Measurements from ENCODE around the gene LRRC55.
"Not testable (repeated sequence)": the region's sequence is repeated elsewhere in the genome, so short reads cannot be mapped to it uniquely, and the experiment has no call there.

The LRRC55 gene

DNA sequence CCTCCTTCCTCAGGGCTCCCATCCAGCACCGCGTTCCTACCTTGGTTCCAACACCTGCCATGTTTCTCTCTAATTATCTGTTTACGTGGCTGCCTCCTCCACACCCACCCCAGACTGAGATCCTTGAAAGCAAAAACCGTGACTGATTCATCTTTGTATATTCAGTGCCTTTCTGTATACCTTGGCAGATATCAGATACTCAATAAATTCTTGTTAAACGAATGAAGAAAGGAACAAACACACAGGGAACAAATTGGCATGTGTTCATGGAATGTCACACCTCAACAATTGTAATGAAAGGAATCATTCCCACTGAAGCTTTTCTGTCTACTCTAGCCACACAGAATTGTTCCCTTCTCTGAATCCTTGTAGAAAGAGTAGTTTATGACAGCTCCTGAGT, 20.4 kb upstream of the LRRC55 start:
- no peak for DNase-seq (ENCODE audit: low spot score)

DNA sequence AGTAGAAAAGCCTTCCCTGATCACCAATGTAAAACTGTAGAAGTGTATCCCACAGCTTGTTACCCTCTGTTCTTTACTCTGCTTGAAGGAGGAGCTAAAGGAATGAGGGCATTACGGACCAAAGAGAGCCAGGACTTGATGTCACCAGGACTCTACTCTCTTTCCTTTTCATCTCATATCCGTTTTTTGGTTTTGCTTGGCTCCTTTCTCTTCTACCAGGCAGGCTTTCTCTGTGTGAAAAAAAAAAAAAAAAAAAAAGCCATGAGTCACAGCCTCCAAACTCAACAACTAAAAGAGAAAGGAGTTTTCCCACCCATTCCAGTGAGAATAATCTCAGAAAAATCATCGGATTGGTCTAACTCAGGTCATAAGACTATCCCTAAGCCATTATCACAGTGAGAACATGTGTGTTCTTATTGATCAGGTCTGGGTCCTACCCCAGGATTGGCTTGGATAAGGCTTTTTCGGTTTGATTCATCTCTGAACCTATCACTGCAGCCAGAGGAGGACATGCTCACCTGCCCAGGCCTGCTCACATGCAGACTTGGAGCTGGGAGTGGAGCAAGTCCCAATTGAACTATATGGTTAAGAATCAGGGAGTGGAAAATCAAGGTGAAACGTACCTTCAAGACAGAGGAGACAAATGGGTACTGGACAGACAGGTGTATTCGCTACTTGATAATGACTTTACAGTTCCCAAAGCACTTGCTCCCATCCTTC, 19.4 kb upstream of the LRRC55 start:
- no peak for DNase-seq (ENCODE audit: low spot score)

GRCh38 chr11:57163160-57163868, 18.4 kb upstream of the LRRC55 start:
- DNase-seq (ENCODE audit: low spot score) = no peak

GRCh38 chr11:57164317-57164716, 17.4 kb upstream of the LRRC55 start:
- DNase-seq (ENCODE audit: low spot score) = no peak

DNA sequence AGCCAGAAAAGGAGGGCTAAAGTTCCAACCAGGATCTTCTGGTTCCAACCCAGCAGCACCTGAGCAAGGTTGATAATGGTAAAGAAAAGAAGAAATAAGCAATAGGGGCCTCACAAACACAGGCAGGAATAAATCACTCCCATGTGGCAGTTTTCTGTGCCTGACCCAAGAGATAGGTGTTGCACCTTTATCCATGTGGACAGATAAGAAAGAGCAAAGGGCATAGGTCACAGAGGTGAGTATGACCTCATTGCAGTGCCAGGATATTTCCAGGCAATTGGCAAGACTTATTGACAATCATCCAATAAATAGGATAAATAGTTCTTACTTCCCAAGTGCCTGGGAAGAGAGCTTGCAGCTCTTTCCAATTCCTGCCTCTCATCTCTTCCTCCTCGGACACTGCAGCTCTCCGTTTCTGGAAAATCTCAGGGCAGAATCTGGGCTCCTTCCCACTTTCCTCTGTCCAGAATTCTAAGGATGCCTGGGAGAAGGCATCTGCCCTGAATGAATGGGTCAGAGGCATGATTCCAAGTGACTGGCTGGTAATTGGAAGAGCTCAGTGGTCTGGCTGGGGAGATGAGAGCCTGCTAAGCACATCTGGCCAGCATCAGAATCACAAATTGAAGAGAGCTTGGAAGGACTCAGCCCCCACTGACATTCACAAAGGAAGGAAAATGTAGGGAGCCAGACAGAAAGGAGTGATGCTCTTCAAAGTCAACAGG, 14.5 kb upstream of the LRRC55 start:
- no peak for DNase-seq (ENCODE audit: low spot score)

DNA sequence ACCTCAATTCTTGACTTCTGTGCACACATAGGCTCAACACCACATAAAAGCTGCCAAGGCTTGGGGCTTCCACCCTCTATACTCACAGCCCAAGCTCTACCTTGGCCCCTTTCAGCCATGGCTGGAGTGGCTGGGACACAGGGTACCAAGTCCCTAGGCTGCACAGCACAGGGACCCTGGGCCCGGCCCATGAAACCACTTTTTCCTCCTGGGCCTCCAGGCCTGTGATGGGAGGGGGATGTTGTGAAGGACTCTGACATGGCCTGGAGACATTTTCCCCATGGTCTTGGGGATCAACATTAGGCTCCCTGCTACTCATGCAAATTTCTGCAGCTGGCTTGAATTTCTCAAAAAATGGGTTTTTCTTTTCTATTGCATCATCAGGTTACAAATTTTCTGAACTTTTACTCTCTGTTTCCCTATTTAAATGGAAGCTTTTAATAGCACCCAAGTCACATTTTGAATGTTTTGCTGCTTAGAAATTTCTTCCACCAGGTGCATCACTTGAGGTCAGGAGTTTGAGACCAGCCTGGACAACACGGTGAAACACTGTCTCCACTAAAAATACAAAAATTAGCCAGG, 11.9 kb upstream of the LRRC55 start:
- DNase-seq (ENCODE audit: low spot score) = not testable (repeated sequence)

- DNase-seq (ENCODE audit: low spot score) = no peak
Observed at GRCh38 chr11:57172031-57172430, 9.7 kb upstream of the LRRC55 start.

DNA sequence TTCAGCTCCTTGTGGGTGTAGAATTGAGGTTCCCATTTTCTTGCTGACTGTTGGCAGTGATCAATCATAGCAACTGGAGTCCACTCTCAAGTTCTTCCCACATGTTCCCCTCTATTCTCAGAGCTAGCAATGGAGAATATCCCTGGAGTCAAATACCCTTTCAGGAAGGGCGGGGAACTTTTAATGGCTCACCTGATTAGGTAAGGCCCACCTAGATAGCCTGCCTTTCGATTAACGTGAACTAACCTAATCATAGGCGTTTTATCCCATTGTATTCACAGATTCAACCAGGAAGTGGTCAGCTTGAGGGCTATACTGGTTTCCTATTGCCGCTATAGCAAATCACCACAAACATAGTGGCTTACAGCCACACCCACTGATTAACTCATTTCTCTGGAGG, 7.1 kb upstream of the LRRC55 start:
- no peak for DNase-seq (ENCODE audit: low spot score)

DNA sequence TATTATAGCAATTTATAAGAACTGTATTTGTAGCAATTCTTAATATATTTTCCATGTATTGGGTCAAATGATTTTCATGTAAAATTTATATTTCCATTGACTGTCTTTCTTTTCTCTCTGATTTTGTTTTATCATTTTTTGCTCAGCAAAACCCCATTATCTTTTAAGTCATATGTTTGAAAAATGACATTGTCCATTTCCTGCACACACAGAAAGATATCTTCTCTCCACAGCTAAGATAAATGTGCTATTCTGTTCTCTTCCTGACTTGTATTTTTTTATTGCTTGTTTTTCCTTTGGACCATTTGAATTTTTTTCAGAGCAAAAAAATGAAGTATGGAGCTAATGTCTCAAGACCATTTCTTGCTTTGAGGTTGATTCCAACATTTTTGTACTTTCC, 6.3 kb upstream of the LRRC55 start:
- no peak for DNase-seq (ENCODE audit: low spot score)

DNA sequence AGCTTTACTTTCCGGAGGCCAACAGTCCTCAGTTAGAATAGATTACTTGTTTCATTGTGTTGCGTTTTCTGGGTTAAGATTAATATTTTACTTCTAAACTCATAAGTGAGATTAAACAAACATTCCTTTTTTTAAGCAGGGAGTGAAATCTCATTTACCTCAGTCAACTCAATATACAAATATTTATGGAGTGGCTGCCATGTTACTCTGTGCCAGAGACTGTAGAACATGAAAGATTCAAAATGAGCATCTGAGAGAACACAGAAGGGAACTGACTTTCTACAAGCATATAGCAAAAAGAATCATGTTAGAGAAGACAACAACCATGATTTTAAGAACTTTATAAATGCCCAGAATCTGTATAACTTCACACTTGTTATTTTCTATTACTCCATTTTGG, 3.4 kb upstream of the LRRC55 start:
- DNase-seq (ENCODE audit: low spot score) = no peak

DNA sequence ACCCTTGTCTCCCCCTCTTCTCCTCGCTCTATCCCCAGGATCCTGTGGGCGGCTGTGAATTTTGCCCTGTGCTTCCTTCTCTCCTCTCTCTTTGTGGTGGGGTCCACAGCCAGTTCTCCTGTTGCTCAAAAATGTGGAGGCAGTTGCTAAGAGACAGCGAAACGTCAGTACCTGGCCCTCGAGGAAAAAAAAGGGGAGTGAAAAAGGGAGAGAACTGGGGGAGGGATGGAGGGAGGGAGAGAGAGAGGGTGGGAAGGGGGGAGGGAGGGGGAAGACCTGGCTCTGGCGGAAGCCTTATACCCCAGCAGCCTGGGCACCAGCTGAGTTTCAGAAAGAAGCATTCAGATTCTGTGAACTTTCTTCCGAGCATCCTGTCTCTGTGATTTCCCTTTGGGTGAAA, 2.1 kb upstream of the LRRC55 start:
- DNase-seq (ENCODE audit: low spot score) = no peak

DNA sequence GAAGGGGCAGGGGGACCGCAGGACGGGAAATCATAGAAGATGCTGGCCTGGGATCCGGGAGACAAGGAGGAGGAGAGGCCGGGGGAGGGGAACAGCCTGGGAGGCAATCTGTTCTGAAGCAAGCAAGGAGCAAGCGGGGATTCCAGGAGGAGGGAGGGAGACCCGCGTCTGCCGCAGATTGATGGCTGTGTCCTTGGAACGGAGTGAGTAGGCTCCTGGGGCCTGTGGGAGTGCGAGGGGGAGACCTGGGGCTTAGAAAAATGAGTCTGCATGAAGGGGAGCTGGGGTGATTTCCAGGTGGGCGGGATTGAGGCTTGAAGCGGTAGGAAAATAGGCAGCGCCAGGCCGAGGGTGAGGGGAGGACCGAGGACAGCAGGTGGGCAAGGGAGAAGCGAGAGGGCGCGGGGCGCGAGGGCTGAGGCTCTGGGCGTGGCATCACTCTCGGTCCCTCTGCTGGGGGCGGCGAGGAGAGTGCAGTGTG, 1.6 kb upstream of the LRRC55 start:
- no peak for DNase-seq (ENCODE audit: low spot score)

DNA sequence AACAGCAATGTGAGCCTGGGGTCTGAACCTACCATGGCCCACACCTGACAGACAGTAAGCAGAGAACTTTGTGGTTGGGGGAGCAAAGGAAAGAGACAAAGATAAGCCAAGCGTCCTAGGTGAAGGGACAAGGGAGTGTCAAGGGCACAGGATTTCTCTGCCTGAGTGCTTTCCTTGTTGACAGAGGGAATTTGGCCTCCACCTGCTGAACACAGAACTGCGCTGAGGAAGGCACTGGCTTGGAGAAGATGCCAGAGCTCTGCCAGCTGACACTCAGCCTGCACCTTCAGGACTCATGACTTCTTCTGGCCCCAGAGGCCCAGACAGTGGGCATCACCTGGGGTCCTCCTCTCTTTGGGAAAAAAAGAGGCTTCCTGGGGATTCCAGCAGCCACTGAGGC, 789 bp upstream of the LRRC55 start:
- no peak for DNase-seq (ENCODE audit: low spot score)

DNA sequence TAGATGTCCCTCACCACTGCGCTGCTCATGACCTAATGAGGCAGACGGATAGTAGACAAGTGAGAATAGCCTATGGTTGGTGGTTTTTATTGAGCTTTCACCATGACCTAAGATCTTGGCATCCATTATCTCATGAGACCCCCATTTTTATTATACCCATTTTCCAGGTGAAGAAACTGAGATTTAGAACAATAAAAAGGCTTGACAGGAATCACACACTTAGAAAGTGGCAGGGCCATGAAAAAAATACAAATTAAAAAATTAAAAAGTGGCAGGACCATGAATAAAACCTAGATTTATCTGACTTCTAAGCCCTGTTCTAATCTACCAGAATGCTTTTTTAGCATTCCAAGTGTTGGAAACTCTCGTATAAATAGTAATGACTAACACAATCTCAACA, 1.1 kb downstream of the LRRC55 start:
- no peak for DNase-seq (ENCODE audit: low spot score)

- DNase-seq (ENCODE audit: low spot score) = no peak
Observed at GRCh38 chr11:57190548-57190947, 8.8 kb downstream of the LRRC55 start.

DNA sequence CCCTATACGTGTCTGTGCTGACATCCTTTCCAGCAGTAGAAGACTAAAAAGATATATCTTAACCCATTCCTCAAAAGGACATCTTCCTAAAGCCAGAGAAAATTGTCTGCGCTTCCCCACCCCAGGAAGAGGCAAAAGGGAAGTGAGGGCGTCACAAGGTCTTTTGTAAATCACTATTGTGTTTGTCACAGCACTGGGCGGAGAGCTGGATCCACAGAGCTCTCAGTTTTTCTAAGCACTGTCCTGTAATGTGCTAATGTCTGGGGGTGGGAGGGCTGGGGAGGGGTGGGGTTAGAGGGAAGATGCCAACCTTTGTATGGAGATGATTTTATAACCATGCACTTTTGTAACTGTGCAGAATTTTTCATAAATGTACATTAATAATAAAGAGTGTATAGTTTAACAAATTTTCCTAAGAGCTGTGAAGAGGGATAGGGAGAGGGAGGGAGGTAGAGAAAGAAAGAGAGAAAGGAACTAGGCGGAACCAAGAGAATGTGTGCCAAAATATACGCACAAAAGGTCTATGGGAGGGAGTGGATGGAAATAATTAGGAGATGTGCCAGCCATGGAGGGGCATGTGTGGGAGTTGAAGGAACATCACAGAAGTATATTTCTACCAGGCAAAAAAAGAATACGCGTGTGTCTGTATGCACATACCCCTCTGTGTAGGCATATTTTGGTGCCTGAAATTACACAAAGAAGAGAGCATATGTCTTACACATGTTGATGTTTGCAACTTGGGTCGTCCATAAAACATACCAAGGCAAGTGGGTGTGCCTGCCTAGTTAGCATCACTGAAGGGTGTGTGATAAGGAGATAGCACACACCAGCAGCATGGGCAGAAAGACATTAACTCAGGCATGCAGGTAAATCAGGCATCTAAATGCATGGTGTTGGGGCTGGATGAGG, 9.8 kb downstream of the LRRC55 start:
- no peak for DNase-seq (ENCODE audit: low spot score)

GRCh38 chr11:57192316-57192715, 10.6 kb downstream of the LRRC55 start:
- DNase-seq (ENCODE audit: low spot score) = no peak

DNA sequence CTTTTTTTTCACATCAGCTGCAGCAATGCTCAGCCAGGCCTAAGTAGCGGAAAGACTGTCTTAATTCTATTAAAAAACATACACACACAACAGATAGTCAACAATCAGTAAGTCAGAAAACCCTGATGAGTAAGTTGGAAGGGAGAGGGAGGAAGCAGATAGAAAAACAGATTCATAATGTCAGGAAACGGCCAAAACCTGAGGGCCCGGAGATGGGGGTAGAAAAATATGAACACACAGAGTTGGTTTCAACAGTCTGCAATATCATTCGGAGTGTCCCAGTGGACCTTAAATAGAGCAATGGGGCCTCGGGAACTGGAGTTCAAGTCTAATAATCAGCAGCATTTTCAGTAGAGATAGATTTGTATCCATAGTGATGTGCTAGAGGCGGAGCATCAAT, 14.8 kb downstream of the LRRC55 start:
- DNase-seq (ENCODE audit: low spot score) = no peak

DNA sequence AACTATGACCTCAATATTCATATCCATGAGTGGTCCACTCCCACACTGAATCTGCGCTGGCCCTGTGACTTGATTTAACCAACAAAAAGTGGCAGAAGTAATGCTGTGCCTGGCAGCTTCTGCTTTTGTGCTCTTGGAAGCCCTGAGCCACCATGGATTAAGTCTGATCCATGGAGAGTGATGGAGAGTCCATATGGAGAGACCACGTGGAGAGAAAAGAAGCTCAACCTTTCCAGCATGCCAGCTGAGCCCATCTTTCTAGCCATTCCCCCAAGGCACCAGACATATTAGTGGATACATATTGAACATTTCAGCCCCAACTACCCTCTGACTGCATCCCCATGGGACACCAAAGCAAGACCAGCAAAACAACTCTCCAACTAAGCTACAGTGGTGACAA, 16.0 kb downstream of the LRRC55 start:
- no peak for DNase-seq (ENCODE audit: low spot score)

DNA sequence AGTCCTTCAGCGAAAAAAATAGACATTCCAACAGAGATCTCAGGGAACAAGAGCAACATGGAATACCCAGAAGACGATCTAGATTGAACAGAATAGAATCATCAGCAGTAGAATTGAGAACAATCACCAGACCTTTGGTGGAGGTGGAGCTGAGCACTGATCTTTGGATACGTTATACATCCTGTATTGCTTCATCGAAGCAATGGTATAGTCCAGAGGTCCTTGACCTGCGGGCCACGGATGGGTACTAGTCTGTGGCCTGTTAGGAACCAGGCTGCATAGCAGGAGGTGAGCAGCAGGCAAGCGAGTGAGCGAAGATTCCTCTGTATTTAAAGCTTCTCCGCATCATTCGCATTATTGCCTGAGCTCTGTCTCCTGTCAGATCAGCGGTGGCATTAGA, 17.6 kb downstream of the LRRC55 start:
- no peak for DNase-seq (ENCODE audit: low spot score)

GRCh38 chr11:57200917-57201316, 19.2 kb downstream of the LRRC55 start:
- DNase-seq (ENCODE audit: low spot score) = no peak

DNA sequence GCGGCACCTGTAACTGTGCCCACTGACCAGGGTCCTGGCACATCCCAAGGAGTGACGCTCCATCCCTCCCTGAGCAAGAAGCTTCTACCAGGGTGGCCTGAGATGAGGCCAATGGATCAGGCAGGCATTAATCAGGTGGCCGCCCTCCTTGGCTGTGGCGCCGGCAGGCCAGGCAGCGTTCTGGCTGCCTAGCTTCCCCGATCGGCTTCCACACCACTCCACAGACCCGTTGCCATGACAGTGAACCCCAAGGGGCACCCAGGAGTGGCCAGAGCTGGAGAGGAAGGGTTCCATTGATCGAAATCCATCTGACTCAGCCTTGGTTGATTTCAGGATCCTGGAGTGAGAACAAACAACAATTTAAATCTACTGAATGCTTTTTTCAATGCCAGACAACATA, 20.5 kb downstream of the LRRC55 start:
- DNase-seq (ENCODE audit: low spot score) = no peak

Measured in AG08395 (cell line).